H1 (cell line): ENCODE data around the gene PRR36. TPM values are rescaled to one million over a fixed set of nuclear protein-coding genes. Genes with fewer than 3 reads are reported as not detected.

Experiments used
- CTCF ChIA-PET: fragments of 300-600 bp; sonication (Branson Sonifier 250); formaldehyde crosslinking; loops from one replicate; lab custom pipeline; 2021; ENCODE audit not compliant: partially characterized antibody; lab: Charles Lee
- POLR2A ChIA-PET: fragments of 300-600 bp; sonication (Branson Sonifier 250); formaldehyde crosslinking; loops from one replicate; lab custom pipeline; 2021; ENCODE audit warnings: inconsistent platforms; ENCODE audit not compliant: partially characterized antibody; lab: Charles Lee
- DNase-seq, 2 experiments: peaks; one replicate each; pipeline versions ENCODE4 v3.0.0 to v3.0.0-alpha.2; 2010 to 2022; ENCODE audit warnings: low spot score in 2 of 2, low read depth in 1 of 2, mixed read lengths in 1 of 2
- FAIRE-seq: peaks from 2 replicates; lab custom pipeline; 2011; peaks lifted over from hg19 to GRCh38; lab: Jason Lieb, UNC
- H2AFZ ChIP-seq: 2 replicates; pipeline ENCODE4 v1.8.1; 2012; ENCODE audit warnings: low read length, inconsistent platforms
- H2AK5ac ChIP-seq: 2 replicates; pipeline ENCODE4 v1.6.1; 2013; ENCODE audit warnings: low read depth, low read length
- H2BK120ac ChIP-seq: replicated peaks from 2 replicates; pipeline ENCODE3; 2013; ENCODE audit warnings: low read depth, low read length, inconsistent platforms
- H2BK12ac ChIP-seq: 2 replicates; pipeline ENCODE4 v1.6.1; 2013; ENCODE audit warnings: low read depth, low read length
- H2BK15ac ChIP-seq: 2 replicates; pipeline ENCODE4 v1.6.1; 2013; ENCODE audit warnings: low read length
- H2BK20ac ChIP-seq: 2 replicates; pipeline ENCODE4 v1.6.1; 2013; ENCODE audit warnings: low read length
- H2BK5ac ChIP-seq: 2 replicates; pipeline ENCODE4 v1.6.1; 2013; ENCODE audit warnings: low read depth, low read length
- H3K14ac ChIP-seq: 2 replicates; pipeline ENCODE4 v1.6.1; 2013; ENCODE audit warnings: inconsistent platforms; ENCODE audit not compliant: insufficient read length
- H3K18ac ChIP-seq: 2 replicates; pipeline ENCODE4 v1.6.1; 2013; ENCODE audit warnings: low read length; ENCODE audit errors: extremely low read depth
- H3K23ac ChIP-seq: 2 replicates; pipeline ENCODE4 v1.6.1; 2013; ENCODE audit warnings: inconsistent platforms; ENCODE audit not compliant: insufficient read length
- H3K23me2 ChIP-seq: 2 replicates; pipeline ENCODE4 v1.6.1; 2013; ENCODE audit warnings: low read depth, low read length
- H3K27ac ChIP-seq: 2 replicates; pipeline ENCODE4 v1.6.1; 2011; ENCODE audit warnings: low read depth, low read length, inconsistent platforms
- H3K27me3 ChIP-seq, 4 experiments: replicated peaks in 1 of 4; 1 replicate in 1 of 4; 2 replicates in 3 of 4; pipeline versions ENCODE4 v1.6.1 to v1.8.1; 2011 to 2013; ENCODE audit warnings: low read length in 3 of 4, mild to moderate bottlenecking in 3 of 4, inconsistent platforms in 2 of 4, mixed read lengths in 2 of 4, moderate library complexity in 1 of 4; ENCODE audit not compliant: control insufficient read depth in 3 of 4, insufficient read depth in 3 of 4; ENCODE audit errors: extremely low read depth in 1 of 4
- H3K36me3 ChIP-seq, 4 experiments: 2 replicates each; pipeline versions ENCODE4 v1.6.1 to v1.8.1; 2011 to 2013; ENCODE audit warnings: mild to moderate bottlenecking in 4 of 4, low read length in 3 of 4, moderate library complexity in 2 of 4, control low read depth in 1 of 4, inconsistent platforms in 1 of 4; ENCODE audit not compliant: insufficient read depth in 4 of 4, control insufficient read depth in 2 of 4
- H3K4ac ChIP-seq: replicated peaks from 2 replicates; pipeline ENCODE3; 2013; ENCODE audit warnings: low read length, low read depth, mixed read lengths, inconsistent platforms; ENCODE audit not compliant: insufficient read length
- H3K4me1 ChIP-seq, 4 experiments: replicated peaks in 1 of 4; 1 replicate in 1 of 4; 2 replicates in 3 of 4; pipeline versions ENCODE4 v1.6.1 to v1.8.1; 2011 to 2013; ENCODE audit warnings: low read length in 3 of 4, inconsistent platforms in 2 of 4, mixed read lengths in 1 of 4; ENCODE audit not compliant: insufficient read depth in 4 of 4, control insufficient read depth in 3 of 4
- H3K4me2 ChIP-seq, 2 experiments: 2 replicates each; pipeline versions ENCODE4 v1.6.1 to v1.8.1; 2011 to 2013; ENCODE audit warnings: low read depth in 2 of 2, low read length in 2 of 2, control low read depth in 1 of 2, inconsistent platforms in 1 of 2, mild to moderate bottlenecking in 1 of 2; ENCODE audit not compliant: insufficient read depth in 1 of 2
- H3K4me3 ChIP-seq, 4 experiments: fragments of 200-600, 300-600 bp in 1 of 4; sonication (generic), shearing (Covaris generic), sonication (Bioruptor Twin) in 1 of 4; 2 replicates each; pipeline versions ENCODE4 v1.5.1 to v1.8.1; 2011 to 2016; ENCODE audit warnings: low read length in 4 of 4, low read depth in 3 of 4, control low read depth in 2 of 4, inconsistent platforms in 2 of 4, mild to moderate bottlenecking in 2 of 4, mixed read lengths in 1 of 4, moderate library complexity in 1 of 4; ENCODE audit not compliant: insufficient read depth in 2 of 4; ENCODE audit errors: extremely low read depth in 1 of 4
- H3K56ac ChIP-seq: replicated peaks from 2 replicates; pipeline ENCODE3; 2013; ENCODE audit warnings: low read depth, mild to moderate bottlenecking, mixed read lengths, low read length, inconsistent platforms; ENCODE audit not compliant: insufficient read length
- H3K79me1 ChIP-seq: 2 replicates; pipeline ENCODE4 v1.6.1; 2013; ENCODE audit warnings: low read depth, low read length, control low read depth
- H3K79me2 ChIP-seq, 2 experiments: 2 replicates each; pipeline versions ENCODE4 v1.6.1 to v1.8.1; 2012 to 2013; ENCODE audit warnings: low read length in 2 of 2, mild to moderate bottlenecking in 2 of 2, inconsistent platforms in 1 of 2; ENCODE audit not compliant: insufficient read depth in 2 of 2, control insufficient read depth in 1 of 2
- H3K9ac ChIP-seq, 4 experiments: replicated peaks in 1 of 4; 1 replicate in 1 of 4; 2 replicates in 3 of 4; pipeline versions ENCODE4 v1.6.1 to v1.8.1; 2011 to 2013; ENCODE audit warnings: low read depth in 3 of 4, low read length in 3 of 4, control low read depth in 2 of 4, mild to moderate bottlenecking in 2 of 4, moderate library complexity in 2 of 4, inconsistent platforms in 1 of 4; ENCODE audit errors: extremely low read depth in 1 of 4
- H3K9me3 ChIP-seq, 2 experiments: 2 replicates each; pipeline versions ENCODE4 v1.6.1 to v1.8.1; 2012 to 2013; ENCODE audit warnings: mild to moderate bottlenecking in 2 of 2, moderate library complexity in 2 of 2, control low read depth in 1 of 2, inconsistent platforms in 1 of 2, low read depth in 1 of 2, low read length in 1 of 2, mixed read lengths in 1 of 2; ENCODE audit not compliant: insufficient read depth in 2 of 2
- H4K20me1 ChIP-seq, 2 experiments: replicated peaks in 1 of 2; 2 replicates each; pipeline versions ENCODE3 to v1.8.1; 2011 to 2013; ENCODE audit warnings: inconsistent platforms in 2 of 2, low read length in 2 of 2, mild to moderate bottlenecking in 1 of 2; ENCODE audit not compliant: insufficient read depth in 2 of 2, control insufficient read depth in 1 of 2
- H4K5ac ChIP-seq: 2 replicates; pipeline ENCODE4 v1.6.1; 2013; ENCODE audit warnings: low read length, low read depth, mixed read lengths, inconsistent platforms; ENCODE audit not compliant: insufficient read length
- H4K8ac ChIP-seq: 2 replicates; pipeline ENCODE4 v1.8.0; 2013; ENCODE audit warnings: mild to moderate bottlenecking, moderate library complexity, low read length, inconsistent platforms; ENCODE audit not compliant: insufficient read depth; ENCODE audit errors: extremely low read depth
- H4K91ac ChIP-seq: replicated peaks from 2 replicates; pipeline ENCODE3; 2013; ENCODE audit warnings: low read length, mixed read lengths, inconsistent platforms; ENCODE audit not compliant: insufficient read length
- ASH2L ChIP-seq: fragments of 200-600, 300-600 bp; sonication (generic); IDR thresholded peaks from one replicate; pipeline ENCODE4 v1.7.1; 2017; ENCODE audit warnings: low read length
- HDAC2 ChIP-seq, 2 experiments: fragments of 300-600 bp in 1 of 2; sonication (generic) in 1 of 2; IDR thresholded peaks; 2 replicates each; pipeline ENCODE4 v1.6.1; 2011 to 2012; ENCODE audit warnings: low read depth in 2 of 2, low read length in 2 of 2, mild to moderate bottlenecking in 2 of 2, moderate library complexity in 2 of 2, borderline replicate concordance in 1 of 2, inconsistent platforms in 1 of 2
- JUN ChIP-seq: IDR thresholded peaks from 2 replicates; pipeline ENCODE4 v1.6.1; 2011; ENCODE audit warnings: low read depth, mild to moderate bottlenecking, improper control_type of control experiment, low read length
- KDM1A ChIP-seq: fragments of 200-600, 300-600 bp; sonication (generic); IDR thresholded peaks from 2 replicates; pipeline ENCODE4 v1.7.1; 2016; ENCODE audit warnings: mild to moderate bottlenecking, low read length, borderline replicate concordance
- KDM5A ChIP-seq: fragments of 200-600 bp; IDR thresholded peaks from 2 replicates; pipeline ENCODE4 v1.7.1; 2012; ENCODE audit warnings: mild to moderate bottlenecking, low read length, inconsistent platforms, mixed read lengths
- RBBP5 ChIP-seq: IDR thresholded peaks from 2 replicates; pipeline ENCODE4 v1.7.1; 2012; ENCODE audit warnings: low read depth, mild to moderate bottlenecking, inconsistent platforms, low read length, moderate library complexity, borderline replicate concordance
- SUZ12 ChIP-seq: fragments of 200-600 bp; sonication (generic); IDR thresholded peaks from 2 replicates; pipeline ENCODE4 v1.6.1; 2012; ENCODE audit warnings: mild to moderate bottlenecking, inconsistent platforms, low read length, moderate library complexity, mixed read lengths
- TCF12 ChIP-seq: IDR thresholded peaks from 2 replicates; pipeline ENCODE4 v1.6.1; 2011; ENCODE audit warnings: low read depth, mild to moderate bottlenecking, low read length
- TEAD4 ChIP-seq: IDR thresholded peaks from 2 replicates; pipeline ENCODE4 v1.6.1; 2012; ENCODE audit warnings: low read depth, low read length, inconsistent platforms, mixed read lengths
- WGBS, 2 experiments: shearing (Covaris generic) in 1 of 2; methylation state at CpG; one replicate each; pipeline versions ENCODE4 v1.1.6 to v1.1.7; 2013 to 2015; ENCODE audit warnings: low lambda C conversion rate in 2 of 2, mixed read lengths in 2 of 2, inconsistent platforms in 1 of 2, low coverage in 1 of 2, missing lambda C conversion rate in 1 of 2; ENCODE audit not compliant: insufficient replicate concordance in 2 of 2, insufficient coverage in 1 of 2, insufficient read length in 1 of 2; ENCODE audit errors: extremely low coverage in 1 of 2, missing lambda C conversion rate in 1 of 2; 5-methylcytosine and 5-hydroxymethylcytosine counted together
- polyA plus RNA-seq, 7 experiments: library from polyadenylated mRNA; depleted of rRNA in 3 of 7; stranded (reverse) in 5 of 7; unstranded in 2 of 7; fragments of >200 nt in 5 of 7; fragments of 200-250 nt in 2 of 7; gene quantifications; 1 replicate in 5 of 7; 2 replicates in 1 of 7; 4 replicates in 1 of 7; pipeline versions ENCODE4 v1.2.1 to v1.2.3, GENCODE V29; 2011 to 2013; ENCODE audit warnings: missing spikeins in 2 of 7, mixed read lengths in 2 of 7
- total RNA-seq: library from RNA; stranded (reverse); fragmentation: NEBNext Ultra II Directional; extraction: Animal tissue kit (Norgen Biotek cat#: 25700); gene quantifications from 2 replicates; pipeline ENCODE4 v1.2.1, GENCODE V29; 2021
- TF ChIP-seq, protein P1 (sequence below): IDR thresholded peaks from 2 replicates; pipeline ENCODE4 v1.6.1; 2011; ENCODE audit warnings: low read depth, mild to moderate bottlenecking, low read length; ENCODE audit not compliant: insufficient read depth

The PRR36 gene
- total and polyA plus RNA-seq, 2 of the 8 experiments (the other 6 are each of a cell fraction or from before 2014, with no cell fraction given): 1.6 to 23.9 TPM

DNA sequence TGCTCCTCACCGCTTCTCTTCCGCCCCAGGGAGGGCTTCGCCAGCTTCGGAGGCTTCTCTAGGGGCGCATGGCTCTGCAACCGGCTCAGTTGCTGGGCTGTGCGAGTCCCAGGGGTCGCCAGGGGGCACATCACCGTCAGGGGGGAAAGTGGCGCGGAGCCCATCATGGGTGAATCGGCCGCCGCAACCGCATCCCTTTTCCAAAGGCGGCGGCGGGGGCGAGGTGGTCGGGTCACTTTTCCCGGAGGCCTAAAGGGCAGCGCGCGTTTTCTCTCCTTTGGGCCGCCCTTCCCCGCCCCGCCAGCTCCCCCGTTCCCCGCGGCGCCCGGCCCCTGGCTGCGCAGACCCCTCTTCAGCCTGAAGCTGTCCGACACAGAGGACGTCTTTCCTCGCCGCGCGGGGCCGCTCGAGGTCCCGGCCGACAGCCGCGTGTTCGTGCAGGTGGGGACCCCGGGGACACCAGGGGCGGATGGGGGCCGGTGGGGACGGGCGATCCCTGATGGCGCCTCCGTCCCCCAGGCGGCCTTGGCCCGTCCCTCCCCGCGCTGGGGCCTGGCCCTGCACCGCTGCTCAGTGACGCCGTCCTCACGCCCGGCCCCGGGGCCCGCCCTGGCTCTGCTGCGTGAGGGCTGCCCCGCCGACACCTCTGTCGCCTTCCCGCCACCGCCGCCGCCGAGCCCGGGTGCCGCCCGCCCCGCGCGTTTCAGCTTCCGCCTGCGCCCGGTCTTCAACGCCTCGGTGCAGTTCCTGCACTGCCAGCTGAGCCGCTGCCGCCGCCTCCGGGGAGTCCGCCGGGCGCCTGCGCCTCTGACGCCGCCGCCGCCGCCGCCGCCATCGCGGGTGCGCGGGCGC is 42.1 kb upstream of the PRR36 start:
- no peak overlapping the region for H2BK5ac ChIP-seq
- peak in 1 of 2 experiments; percentile 80 for DNase-seq
- H2BK120ac ChIP-seq: no peak overlapping the region
- no peak overlapping the region for H3K14ac ChIP-seq
- H3K23ac ChIP-seq: no peak overlapping the region
- H3K23me2 ChIP-seq: peaks cover 21% of the 10 kb centered on the region
- CTCF ChIA-PET: interaction anchor here (0.6 to 9.0 kb wide), 19 partner anchors 8 to 239 kb away, joined by 3 to 112 read pairs (median 5); partner anchors contain the start of genes LRRC8E, MAP2K7, PRR36 and TIMM44
- H2BK20ac ChIP-seq: no peak overlapping the region
- H3K18ac ChIP-seq: peak overlapping the region; percentile 32
- H2AFZ ChIP-seq: no peak overlapping the region
- H4K20me1 ChIP-seq: peaks cover 5 to 7% of the 10 kb centered on the region in 2 experiments
- no peak overlapping the region for H2BK15ac ChIP-seq
- peak overlapping the region; percentile 86 to 94 for H3K4me2 ChIP-seq
- peaks cover 17 to 45% (median 39%) of the 10 kb centered on the region in 4 experiments; a peak in 6 of 7 replicates for H3K27me3 ChIP-seq
- H3K36me3 ChIP-seq: peaks cover 4 to 14% (median 6%) of the 10 kb centered on the region in 4 experiments; a peak in 4 of 8 replicates
- no peaks in the 10 kb centered on the region for H3K79me2 ChIP-seq
- H3K9me3 ChIP-seq: no peaks in the 10 kb centered on the region
- H4K91ac ChIP-seq: peak overlapping the region; percentile 3
- H3K56ac ChIP-seq: no peak overlapping the region
- POLR2A ChIA-PET: interaction anchor here (0.5 to 10.6 kb wide), 19 partner anchors 8 to 284 kb away, joined by 3 to 106 read pairs (median 4); partner anchors contain the start of genes CTXN1, LRRC8E, MAP2K7 and PRR36
- FAIRE-seq: no peak
- H3K4me1 ChIP-seq: peaks cover 0 to 19% (median 10%) of the 10 kb centered on the region in 4 experiments; a peak in 5 of 7 replicates
- H3K79me1 ChIP-seq: no peaks in the 10 kb centered on the region
- peak overlapping the region; percentile 30 to 64 (median 39) for H3K4me3 ChIP-seq
- H4K8ac ChIP-seq: no peak overlapping the region; the same call in 1 of the 2 replicates
- no peak overlapping the region for H3K4ac ChIP-seq
- H4K5ac ChIP-seq: no peak overlapping the region
- 4% methylated on average over 28 of the region's 104 CpGs; no CpG with 5 or more reads in 1 of the 2 experiments for WGBS, 2 experiments
- no peak overlapping the region for H3K27ac ChIP-seq
- H2AK5ac ChIP-seq: 0 out of 2 replicates have a peak overlapping the region, but pooled peaks have one; percentile 11
- H3K9ac ChIP-seq: no peak overlapping the region
- H2BK12ac ChIP-seq: no peak overlapping the region
- TF ChIP-seq HDAC2 (IDR thresholded peaks at IDR 0.05; ENCODE audit: borderline replicate concordance in 1 of 2, low read depth in 2 of 2, low read length in 2 of 2) (no peak), ASH2L (peak; percentile 8), TEAD4 (no peak), JUN (no peak), KDM5A (no peak), TCF12 (no peak), SUZ12 (no peak; the same call in none of the 2 replicates), RBBP5 (no peak; the same call in 1 of the 2 replicates), KDM1A (no peak)
- TF ChIP-seq, protein P1, sequence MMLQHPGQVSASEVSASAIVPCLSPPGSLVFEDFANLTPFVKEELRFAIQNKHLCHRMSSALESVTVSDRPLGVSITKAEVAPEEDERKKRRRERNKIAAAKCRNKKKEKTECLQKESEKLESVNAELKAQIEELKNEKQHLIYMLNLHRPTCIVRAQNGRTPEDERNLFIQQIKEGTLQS: no peak
